NCI-H748 treated with DMSO at 0.1 percent for 48 hours (cell line): ENCODE results near the gene AFTPH.
"Not testable (repeated sequence)": the region's sequence is repeated elsewhere in the genome, so short reads cannot be mapped to it uniquely, and the experiment has no call there.

Experiments used
- DNase-seq: peaks from one replicate; lab custom pipeline; 2025; lab: John Stamatoyannopoulos, UW

Gene AFTPH

DNA sequence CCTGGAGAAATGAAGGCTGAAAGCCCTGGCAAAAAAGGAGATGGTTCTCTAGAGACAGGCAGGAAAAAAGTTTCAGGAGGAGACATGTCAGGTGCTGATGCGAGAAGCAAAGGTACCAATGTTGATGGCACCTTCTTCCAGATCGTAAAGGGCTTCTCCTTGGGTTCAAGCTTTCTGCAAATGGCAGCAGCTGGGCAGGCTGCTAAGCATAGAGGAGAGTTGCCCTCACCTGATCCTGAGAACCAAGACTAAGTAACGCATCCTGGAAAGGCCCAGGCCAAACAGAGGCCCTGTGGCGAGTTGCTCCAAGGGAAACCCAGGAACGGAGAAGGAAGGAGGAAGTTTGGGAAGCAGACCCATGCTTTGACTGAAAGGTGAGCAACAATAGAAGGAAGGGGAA lies 23.6 kb upstream of the AFTPH start:
- DNase-seq: no peak

DNA sequence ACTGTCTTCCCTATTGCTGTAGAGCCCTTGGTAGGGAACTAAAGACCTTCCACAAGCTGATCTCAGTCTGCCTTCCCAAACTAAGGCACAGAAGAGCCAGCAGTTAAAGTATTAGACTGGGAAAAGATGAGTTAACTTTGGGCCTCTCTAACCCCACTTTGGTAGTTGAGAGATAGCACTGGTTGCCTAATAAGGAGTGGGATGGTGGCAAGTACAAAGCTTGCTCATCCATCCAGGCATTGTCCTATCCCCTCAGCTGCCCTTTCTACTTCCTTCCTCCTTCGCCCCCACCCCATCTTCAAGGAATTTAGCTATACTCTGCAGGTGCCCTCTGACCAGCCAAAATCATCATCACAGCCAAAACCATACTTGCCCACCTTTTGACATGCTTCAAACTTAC lies 22.2 kb upstream of the AFTPH start:
- DNase-seq: no peak

DNA sequence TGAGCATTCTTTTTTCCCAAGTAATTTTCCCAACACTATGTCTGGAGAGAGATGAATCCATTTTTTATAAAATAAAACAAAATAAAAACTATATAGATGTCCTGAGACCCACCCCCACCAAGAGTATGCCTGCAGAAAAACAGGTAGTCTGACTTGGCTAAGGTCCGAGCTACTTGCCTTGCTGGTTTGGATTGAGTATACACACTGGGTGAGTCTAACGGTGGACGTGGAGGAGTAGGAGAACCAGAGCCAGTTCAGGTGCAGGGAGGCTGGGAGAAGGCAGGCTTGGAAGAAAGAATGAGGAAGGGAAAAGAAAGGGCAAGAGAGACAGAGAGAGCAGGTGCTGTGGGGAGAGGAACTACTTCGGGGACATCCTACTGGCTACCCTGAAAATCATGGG lies 21.3 kb upstream of the AFTPH start:
- no peak for DNase-seq

DNA sequence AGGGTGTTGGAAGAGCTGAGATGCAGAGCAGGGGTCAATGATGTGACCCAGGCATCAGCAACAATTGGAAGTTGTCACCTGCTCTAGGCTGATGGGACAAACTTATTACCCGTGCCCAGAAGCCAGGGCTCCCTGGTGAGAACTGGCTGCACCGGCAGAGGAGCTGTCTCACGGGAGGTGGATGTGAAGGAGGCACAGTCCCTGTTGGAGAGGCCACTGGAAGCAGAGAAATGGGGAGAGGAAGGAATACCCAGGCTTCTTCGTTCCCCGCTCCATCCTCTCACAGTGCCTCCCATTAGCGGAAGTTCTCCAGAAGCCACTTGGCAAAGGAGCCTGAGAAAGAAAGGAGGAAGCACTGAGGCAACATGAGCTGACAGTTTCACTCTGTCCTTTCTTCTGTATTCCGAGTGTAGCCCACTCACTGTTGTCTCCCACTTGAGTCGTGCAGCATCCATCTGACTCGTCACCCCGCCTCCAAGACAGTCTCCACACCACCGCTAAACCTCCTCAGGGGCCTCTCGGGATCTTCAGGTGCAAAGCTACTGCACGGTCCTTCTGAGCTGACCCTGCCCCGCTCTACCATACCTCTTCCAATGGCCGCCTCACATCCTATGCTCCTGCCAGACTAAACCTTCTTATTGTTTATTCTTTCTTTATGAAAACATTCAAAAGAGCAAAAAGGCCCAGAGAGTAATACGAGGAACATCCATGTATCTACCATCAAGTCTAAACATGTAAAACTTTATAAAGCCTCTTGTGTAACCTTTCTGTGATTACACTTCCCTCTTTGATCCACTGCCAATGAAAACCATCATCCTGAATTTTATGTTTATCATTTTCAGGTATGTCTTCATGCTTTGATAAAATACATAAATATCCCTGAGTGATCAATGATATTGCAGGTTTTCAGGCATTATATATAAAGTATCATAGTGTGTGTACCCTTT lies 19.1 kb upstream of the AFTPH start:
- DNase-seq: no peak

DNA sequence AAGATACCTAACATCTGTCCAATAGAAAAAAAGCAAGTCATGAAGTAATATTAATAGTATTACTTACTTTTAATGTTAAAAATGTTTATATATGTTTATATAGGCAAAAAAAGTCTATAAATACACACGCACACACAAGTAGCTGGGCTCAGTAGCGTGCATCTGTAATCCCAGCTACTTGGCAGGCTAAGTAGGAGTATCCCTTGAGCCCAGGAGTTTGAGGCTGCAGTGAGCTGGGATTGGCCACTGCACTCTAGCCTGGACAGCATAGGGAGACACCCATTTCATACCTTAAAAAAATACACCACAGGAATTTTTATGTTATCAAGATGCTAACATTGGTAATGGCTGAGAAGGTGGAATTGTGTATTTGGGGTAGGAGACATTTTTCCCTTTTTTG lies 17.4 kb upstream of the AFTPH start:
- no peak for DNase-seq

DNA sequence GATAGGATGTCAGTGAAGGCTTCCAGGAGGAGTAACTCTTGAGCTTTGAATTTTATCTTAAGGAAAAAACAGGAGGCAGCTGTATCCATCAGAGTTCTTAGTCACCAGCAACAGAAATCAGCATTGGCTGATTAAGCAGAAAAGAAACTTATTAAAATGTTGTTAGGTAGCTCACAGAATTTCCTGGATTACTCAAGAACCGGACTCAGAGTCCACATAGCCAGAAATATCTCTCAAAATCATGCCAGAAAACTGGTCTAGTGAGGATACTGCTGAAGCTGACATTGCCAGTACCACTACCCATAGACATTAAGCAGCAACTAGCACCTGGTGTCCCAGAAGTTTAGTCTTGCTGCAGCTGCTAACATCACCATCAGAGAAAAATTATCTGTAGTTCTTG lies 10.1 kb upstream of the AFTPH start:
- no peak for DNase-seq

DNA sequence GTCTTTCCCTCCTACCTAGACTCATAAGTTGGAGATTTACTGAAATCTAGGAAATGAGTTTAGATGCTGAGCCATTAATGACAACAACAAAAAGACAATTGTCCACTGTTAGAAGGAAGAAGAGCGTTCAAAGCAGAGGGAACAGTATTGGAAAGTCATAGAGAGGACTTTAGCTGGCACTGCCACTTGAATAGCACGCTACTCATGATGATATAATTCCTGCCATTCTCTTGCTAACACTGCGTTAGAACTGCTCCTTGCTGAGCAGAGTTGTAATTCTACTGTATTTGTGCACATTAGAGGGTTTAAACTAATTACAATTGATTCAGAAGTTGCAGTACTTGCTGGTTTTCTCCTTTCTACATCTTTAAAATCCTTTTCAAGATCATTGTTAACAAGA lies 9.0 kb upstream of the AFTPH start:
- DNase-seq: no peak

DNA sequence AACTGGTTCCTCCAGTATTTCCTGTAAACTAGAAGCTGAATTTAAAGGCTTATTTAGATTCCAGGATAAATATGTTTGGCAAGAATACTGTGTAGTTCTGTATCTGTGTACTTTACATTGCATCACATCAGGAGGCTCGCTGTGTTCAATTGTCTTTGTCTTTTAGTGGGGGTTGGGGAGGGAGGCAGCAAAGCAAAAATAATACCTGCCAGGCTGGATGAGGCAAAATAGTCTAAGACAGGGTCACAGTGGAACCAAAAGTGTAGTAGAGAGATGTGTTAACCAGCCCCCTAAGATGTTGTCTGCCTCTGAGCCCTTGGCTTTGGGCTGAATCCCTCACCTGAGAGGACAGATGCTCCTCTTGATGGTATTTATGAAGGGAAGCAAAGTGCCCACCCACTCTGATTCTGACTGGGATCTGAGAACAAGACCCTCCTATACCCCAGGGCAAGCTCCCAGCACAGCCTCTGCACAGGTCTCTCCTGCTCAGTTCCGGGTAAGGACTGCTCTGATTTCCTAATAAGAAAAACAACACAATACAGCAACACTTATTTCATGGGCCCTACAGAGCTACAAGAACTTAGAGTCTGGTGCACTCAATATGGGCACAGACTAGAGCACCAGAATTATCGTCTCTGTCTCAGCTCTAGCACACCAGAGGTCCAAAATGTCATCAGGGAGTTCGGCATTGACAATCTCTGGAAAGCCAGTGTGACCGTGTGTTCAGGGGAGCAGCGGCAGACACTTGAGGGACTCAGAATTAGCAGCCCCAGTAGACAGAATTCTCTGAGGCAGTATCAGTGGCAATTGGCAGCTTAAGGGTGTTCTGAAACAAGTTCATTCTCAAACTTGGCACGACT lies 7.2 kb upstream of the AFTPH start:
- DNase-seq: no peak

DNA sequence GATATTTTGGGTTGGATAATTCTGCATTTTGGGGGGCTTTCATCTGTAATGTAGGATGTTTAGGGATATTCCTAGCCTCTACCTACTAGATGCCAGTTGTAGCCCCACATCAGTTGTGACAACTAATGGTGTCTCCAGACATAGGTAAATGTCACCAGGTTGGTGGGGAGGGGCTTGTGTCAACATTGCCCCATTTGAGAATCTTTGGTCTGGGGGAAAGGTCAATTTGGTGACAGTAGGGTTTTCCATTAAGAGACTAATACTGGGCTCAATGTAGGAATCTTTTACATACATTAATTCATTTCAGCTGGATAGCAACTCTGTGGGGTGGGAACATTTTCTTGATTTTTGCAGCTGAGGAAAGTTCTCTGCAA lies 6.6 kb upstream of the AFTPH start:
- no peak for DNase-seq

DNA sequence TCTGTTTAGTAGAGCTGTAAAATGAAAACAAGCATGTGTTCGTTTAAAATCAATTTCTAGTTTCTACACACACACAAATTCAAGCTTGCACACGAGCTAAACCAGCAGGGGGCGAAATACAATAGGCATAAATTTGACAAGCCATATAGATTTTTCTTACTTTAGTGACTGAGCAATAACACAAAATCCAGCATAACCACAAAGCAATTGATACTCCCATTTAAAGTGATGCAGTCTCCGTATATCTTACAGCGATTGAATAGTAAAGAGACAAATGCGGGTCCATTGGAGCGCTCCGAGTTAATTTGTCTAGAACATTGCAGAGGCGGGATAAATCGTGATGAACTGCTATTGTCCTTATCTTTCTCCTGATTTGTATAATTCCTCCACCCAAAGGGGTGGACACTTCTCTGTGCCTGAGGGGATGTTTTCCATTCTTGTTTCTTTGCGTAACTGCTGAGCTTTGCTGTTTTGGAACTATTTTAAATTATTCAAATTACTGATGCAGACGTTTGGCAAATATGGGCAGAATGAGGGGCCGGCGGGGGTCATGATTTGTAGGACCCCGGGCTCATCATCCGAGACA lies 1.2 kb upstream of the AFTPH start:
- DNase-seq: peak; percentile 73

DNA sequence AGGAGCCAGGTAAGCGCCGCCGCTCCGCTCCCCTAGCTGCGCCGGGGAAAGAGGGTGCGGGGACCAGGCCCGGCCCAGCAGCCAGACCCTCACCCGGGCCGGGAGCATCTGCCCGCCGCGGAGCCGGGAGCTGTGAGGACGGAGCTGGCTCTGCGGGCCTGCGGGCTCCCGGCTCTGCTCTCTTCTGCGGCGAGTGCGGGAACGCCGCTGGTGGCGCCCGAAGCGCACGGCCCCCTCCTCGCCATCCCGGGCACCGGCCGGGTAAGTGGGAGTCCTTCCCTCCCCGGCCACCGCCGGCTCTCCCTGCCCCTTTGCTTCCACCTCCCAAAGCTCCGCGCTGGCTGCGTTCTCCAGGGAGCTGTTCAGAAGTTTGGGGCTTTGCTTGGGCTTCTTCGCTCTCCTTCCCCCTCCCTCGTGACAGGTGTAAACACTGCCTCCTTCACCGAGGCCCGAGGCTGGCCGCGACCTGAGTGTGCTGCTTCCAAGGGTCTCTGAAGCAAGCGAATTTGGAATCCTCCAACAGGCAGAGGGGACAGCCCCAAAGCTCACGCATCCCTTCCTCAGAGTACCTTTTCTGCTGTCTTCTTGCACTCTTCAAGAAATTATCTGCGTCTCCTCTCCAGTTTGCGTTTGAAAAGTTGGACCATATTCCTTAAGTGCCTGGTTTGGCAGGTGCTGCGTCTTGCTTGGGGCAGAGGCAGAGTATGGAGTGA lies 632 bp downstream of the AFTPH start:
- DNase-seq: no peak

DNA sequence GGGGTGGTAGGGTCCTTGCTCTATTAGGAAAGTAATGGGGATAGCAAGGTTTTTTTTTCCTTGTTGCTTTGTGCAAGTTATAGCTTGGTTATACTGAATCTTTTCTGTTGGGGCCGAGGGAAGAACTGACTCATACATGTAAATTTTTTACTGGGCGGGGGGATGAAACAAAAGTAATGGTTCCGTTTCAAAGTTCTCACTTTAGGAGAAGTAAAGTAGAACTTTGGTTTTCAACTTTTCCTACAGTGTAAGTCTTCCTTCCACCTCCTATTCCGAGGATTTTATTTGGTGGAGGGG lies 1.1 kb downstream of the AFTPH start:
- DNase-seq: no peak

DNA sequence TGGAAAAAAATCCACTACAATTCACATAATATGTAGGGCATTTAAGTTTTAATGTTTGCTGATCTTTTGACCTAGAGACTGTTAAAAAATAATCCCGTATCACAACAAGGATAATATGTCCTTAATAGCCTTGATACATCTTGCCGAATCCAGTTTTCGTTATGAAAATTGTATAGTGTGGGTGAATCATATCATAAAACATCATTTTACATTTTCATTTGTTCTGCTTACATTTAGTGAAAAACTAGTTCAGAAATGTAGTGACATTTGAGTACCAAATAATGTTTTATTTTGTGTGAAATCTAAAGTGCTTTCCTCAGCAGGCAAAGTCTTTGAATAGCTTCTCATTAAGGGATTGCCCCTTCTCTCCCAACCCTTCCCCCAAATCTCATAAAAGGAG lies 1.9 kb downstream of the AFTPH start:
- no peak for DNase-seq

DNA sequence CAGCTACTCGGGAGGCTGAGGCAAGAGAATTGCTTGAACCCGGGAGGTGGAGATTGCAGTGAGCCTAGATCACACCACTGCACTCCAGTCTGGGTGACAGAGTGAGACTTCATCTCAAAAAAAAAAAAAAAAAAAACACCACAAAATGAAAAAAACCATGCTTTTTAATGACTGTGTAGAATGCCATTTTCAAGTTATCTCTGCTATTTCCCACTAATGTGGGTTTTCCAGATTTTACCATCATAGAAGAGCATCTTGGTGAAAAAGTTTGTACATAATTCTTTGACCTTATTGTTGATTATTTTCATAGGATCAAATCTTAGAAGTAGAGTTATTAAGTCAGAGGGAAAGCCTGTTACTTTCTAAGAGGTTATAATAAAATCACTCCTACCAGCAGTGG lies 6.8 kb downstream of the AFTPH start:
- not testable (repeated sequence) for DNase-seq

DNA sequence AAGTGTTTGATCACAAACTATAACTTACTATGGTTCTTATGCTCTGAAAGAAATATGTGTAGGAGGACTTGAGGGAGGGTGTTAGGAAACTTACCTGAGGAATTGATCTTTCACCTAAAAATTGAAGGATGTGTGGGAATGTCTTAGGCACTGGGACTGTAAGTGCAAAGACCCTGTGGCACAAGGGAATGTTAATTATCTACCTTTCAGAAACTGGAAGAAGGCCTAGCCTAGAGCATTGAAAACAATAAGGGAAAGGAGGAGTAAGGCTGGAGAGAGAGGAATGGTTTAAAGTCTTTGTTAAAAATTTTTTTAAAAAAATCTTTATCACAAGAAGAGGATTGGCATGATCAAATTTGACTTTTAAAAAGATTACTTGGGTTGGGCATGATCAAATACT lies 7.9 kb downstream of the AFTPH start:
- DNase-seq: no peak

DNA sequence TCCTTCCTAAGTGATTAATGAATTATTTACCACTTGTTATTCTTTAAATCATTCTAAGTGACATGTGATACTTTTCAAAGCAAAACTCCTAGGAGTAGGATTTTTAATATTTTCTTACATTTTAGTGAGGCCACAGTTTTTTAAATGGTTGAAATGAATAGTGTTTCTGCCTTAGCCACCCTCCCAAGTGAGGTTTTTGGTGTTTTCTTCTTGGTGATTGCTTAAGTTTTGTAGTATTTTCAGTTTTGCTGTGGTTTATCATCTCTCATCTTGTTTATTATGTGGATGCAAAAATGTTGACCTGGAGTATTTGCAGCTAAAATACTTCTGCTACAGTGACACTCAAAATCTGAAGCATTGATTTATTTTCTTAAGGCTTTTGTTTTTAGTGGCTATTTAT lies 9.8 kb downstream of the AFTPH start:
- DNase-seq: no peak

DNA sequence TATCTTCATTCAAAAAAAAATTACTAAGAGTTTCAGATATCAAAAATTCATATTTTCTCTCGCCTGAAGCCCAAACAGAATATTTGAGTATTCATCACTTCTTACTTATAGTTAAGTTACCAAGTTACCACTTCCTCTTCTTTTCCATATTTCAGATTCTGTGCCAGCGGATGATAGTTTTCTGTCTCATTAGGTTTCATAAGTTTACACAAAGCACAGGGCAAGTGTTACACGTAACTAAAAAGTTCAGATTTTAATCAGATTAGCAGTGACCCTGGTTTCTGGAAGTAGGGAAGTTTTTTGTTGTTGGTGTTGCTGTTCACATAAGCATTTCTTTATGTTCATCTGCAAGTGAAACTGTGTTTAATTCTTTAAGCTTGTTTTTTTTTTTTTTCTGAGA lies 10.2 kb downstream of the AFTPH start:
- no peak for DNase-seq

DNA sequence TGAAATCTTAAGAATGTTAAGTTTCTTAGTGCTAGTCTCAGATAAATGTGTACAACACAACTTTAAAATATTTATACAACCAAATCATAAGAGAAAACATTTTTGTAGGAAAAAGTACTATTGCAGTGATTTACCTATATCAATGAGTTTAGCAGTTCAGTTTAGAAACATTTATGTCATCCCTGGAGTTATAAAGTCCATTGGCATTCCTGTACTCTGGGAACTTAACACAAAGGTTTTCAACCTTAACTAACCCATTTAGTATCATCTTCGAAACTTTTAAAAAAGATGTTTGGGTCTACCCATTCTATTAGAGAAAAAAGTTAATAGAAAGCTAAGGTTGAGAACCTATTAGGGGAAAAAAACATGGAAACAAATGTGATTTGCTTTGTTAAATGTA lies 10.9 kb downstream of the AFTPH start:
- no peak for DNase-seq

DNA sequence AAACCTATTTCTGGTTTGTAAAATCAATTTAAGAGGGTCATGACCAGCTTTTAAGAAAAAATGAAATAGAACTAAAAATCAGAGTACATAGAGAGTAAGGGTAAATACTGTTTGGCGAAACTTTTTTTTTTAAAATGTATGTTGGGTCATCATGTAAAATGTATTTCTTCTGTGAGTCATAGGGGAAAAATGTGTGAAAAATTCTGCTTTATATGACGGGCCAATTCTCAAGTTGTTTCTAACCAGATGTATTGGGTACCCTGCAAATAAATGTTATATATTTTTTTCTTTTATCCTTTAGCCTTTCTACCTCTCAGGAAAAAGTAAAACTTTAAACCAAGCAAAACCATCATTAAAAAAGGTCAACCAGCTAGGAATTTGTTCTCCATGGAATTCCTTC lies 13.9 kb downstream of the AFTPH start:
- no peak for DNase-seq

DNA sequence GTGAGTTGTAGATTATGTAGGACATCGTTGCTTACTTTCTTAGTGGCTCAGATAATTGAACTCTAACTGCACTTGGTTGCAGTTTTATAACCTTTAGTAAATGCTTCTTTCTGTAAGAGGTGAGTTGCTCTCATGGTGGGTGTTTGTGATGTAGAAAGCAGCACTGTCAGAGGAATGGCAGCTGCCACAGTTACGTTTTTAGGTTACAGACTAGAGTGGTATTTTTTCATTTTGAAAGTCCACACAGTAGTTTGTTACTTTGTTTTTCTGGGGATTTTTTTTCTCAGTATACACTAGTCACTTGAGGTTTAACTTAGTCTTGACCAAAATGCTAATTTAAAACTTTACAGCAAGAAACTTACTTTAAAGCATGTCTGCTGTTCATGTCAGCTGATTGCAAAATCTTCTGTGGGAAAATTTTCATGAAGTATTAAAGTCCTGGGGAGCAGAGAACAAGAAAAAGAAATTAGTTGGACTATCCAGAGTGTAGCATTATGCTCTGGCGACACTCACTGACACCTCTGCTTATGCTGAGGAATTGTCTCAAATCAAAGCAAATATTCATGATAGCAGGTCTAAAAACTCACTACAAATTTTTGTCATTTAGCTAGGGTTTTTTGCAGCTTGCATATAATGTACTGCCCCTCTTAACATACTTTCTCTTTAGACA lies 14.8 kb downstream of the AFTPH start:
- no peak for DNase-seq

DNA sequence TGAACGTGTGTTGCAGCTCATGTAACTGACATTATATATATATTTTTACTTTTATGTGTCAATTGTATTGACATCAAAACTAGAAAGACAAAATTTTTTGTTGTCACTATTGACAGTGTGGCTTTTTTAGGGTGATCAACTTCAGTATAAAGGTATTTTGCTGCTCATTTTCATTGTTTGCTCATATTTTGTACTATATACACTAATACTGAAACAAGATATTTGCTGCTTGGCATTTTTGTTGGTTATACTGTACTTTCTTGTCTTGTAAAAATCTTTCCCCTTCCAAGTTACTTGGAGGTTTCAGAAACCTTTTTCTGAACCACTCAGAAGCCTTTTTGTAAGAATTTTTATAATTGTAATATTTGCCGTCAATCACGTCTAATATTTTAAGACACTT lies 16.5 kb downstream of the AFTPH start:
- no peak for DNase-seq

DNA sequence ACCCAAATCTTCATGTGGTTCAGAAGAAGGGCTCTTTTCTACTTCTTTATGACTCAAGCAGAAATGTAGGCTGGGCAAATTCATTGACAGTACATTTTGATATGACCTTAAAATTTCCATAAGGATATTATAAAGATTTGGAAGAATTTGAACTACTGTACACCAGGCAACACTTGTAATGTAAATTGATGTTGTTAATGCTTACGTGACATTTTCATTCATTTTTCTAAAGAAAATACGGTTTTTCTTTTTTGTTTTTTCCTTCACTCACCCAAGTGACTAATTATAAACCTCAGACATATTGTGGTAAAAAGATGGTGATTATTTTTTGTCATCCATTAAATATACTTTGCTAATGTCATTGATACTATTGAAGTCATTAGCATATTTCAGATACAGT lies 17.4 kb downstream of the AFTPH start:
- no peak for DNase-seq
